GM18498 (cell line): Measurements from ENCODE around the gene CSRP1.
"Not testable (repeated sequence)": the region's sequence is repeated elsewhere in the genome, so short reads cannot be mapped to it uniquely, and the experiment has no call there.

Experiments used
- ATAC-seq: cut with Tn5 transposase; IDR thresholded peaks from one replicate; pipeline ENCODE4 v1.9.1; 2021; ENCODE audit warnings: mild to moderate bottlenecking, moderate library complexity; ENCODE audit not compliant: unreplicated experiment

CSRP1 gene

DNA sequence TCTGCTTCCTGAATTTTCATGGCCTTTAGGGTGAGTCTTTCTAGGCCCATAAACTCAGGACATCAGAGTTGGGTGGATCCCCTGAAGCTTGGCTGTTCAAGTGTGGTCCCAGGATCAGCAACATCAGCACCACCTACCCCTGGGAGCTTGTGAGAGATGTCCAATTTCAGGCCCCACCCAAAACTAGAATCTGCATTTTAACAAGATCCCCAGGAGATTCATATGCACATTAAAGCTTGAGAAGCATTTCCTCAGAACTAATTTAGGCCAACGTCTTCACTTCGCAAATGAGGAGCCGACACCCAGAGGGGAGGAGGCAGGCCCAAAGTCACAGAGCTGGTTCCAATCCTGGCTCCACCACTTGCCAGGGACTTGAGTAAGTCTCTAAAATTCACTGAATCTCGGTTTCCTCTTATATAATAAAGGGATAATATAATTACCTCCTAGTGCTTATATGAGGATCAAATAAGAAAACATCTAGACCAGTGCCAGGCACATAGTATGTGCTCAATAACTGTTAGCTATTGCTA lies 27.7 kb downstream of the CSRP1 start:
- ATAC-seq = no peak

DNA sequence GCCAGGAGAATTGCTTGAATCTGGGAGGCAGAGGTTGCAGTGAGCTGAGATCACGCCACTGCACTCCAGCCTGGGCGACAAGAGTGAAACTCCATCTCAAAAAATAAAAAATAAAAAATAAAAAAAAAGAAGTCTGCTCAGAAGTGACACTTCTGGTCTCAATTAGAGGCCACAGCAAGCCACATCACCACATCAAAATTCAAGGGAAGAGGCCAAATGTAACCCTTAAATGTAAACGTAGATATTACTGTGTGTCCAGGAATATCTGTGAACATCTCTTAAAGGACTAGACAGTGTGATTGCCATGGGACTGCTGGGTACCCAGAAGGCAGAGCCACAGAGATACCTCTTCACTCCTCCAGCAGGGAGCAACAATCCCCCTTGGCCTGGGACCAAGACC lies 28.3 kb downstream of the CSRP1 start:
- ATAC-seq = not testable (repeated sequence)

DNA sequence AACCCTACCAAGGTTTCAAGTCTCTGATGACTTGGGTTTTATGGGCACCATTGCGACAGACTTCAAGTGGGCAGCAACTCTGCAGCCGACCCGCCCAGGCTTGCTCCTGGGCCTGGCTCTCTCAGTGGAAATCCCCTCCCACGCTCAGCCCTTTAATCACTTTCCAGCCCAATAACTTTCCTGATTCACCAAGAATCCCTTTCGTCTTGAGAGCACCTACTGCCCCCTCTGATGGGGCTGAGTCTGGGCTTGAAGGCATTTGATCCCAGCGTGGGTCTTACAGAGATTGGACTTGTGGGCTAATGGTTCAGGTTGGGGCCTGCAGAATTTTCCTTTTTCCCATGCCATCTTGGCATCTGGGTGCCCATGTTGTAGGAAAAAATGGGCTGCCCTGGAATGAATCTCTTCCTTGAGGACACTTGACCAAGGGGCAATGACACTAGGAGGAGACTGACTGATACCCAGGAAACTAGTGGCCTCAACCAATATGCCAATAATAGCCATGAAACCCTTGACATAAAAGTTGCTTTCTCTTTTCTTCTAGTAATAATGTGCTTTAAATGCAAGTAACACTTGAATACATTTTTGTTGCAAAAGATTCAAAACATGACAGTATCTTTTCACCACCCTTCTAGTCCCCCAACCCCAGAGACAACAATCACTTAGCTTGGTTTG lies 30.1 kb downstream of the CSRP1 start:
- ATAC-seq = no peak

DNA sequence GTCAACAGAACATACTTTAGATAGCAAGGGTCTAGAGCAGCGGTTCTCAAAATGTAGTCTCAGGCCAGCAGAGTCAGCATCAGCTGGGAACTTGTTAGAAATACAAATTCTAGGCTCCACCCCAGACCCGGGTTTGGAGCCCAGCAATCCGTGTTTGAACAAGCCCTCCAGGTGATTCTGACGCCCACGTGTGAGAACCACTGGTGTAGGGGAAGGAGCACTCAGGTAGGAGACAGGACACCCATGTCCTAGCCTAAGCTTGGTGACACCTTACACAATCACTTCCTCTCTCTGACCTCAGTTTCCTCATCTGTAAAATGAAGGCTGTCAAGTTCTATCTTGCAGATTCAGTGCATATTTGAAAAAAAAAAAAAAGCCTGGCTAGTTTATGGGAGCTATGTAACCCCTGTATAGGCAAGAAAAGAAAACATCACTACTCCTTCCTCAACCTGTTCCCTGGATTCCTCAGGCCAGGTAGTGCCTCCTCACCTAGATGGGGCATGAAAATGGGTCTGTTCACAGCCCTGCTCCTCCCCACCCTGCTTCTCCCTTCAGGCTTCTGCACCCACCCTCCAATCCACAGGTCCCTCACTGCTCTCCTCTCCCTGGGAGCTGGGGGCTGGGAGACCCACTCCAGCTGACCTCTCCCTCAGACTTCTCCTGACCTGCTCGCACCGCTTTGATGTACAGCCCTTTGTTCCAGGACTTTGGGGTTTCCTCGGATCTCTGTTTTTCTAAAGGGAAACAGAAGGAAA lies 30.8 kb downstream of the CSRP1 start:
- no peak for ATAC-seq

DNA sequence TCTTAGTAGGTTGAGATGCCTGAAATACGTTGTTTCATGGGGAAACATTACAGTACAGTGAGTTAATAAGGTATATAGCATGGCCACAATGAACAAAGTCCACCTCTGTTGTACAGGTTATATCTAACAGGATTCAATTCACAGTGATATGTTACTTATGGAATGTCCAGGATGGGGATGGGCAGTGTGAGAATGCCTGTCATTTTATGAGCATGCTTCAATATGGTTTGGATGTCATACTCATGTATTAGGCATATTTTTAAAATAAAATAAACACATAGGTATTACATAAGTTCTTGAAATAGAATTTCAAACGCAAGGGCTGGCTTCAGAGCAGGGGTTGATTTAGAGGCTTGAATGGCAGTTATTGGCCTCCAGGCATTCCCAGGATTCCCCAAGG lies 31.8 kb downstream of the CSRP1 start:
- no peak for ATAC-seq

DNA sequence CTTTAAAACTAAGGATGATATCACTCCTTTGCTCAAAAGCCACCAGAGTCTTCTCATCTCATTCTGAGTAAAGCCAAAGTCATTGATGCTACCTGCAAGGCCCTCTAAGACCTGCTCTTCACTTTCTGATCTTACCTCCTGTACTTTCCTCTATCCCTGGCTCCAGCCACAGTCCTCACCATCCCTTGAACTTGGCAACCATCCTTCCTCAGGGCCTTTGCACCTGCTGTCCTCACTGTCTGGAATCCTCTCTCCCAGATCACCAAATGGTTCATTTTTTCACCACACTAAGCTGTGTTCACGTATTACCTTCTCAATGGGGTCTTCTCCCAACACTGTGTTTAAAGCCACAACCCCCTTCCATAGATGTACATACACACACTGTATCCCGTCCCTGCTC lies 33.6 kb downstream of the CSRP1 start:
- no peak for ATAC-seq

DNA sequence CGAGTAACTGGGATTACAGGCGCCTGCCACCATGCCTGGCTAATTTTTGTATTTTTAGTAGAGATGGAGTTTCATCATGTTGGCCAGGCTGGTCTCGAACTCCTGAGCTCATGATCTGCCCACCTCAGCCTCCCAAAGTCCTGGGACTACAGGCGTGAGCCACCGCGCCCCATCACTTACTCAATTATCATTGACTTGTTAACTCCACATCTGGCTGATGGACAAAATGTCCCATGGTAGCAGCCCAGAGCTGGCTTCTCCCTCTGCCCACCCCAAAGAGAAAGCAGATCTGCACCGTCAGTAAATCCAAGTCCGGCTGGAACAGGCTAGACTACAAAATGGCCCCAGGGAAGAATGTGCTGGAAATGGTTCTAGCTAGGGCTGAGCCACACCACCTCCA lies 34.6 kb downstream of the CSRP1 start:
- ATAC-seq = not testable (repeated sequence)

DNA sequence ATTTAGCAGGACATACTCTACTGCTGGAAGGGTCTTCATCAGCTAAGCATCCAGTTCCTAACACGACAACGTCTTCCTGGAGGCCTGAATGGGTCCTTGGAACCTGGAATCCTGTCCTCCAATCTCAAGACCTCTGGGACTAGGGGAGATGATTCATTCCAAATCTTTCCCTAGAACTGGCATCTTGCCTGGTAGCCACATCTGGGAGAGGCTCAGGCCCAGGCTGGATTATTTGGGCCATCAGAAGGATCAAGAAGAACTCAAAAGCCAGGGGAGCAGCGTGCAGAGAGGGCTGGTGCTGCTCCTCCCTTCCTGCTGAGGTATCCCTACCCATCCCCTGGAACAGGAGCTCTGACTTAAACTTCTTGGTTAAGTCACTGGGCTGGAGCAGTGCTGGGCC lies 35.2 kb downstream of the CSRP1 start:
- ATAC-seq = no peak

DNA sequence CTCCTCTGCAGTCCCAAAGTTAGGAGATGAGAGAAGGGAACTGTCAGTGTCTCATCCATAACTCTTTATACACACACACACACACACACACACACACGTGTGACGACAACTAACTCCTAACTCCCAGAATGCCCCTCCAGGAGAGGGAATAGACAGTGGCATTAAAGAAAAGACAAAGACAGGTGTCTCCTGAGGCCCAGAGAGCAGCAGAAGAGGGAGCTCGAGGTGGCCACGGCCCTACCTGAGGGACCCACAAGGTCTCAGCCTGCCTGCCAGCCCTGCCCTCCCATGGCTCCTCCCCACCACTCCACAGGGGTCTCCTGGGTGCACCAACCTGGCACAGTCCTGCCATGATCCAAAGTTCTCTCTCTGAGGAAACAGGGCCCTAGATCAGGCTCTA lies 36.3 kb downstream of the CSRP1 start:
- ATAC-seq = no peak

DNA sequence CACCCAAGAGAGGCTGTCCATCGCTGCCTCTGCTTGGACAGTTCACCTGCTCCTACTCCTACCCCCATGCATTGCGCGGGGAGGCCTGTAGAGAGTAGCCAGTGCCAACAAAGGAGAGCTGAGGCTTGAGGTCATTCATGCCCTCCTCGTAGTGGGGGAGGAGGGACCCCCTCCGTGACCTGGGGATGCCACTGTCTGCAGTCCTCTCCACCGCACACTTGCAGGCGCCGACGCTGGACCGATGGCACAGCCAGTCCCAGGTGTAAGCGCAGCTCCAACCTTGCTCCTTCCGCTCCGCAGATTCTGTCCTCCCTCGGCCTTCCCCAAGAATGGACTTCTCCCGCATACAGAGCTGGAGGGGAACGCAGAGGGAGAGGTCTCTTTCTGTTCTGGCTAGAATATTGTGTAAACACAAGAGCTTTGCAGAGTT lies 37.3 kb downstream of the CSRP1 start:
- no peak for ATAC-seq

DNA sequence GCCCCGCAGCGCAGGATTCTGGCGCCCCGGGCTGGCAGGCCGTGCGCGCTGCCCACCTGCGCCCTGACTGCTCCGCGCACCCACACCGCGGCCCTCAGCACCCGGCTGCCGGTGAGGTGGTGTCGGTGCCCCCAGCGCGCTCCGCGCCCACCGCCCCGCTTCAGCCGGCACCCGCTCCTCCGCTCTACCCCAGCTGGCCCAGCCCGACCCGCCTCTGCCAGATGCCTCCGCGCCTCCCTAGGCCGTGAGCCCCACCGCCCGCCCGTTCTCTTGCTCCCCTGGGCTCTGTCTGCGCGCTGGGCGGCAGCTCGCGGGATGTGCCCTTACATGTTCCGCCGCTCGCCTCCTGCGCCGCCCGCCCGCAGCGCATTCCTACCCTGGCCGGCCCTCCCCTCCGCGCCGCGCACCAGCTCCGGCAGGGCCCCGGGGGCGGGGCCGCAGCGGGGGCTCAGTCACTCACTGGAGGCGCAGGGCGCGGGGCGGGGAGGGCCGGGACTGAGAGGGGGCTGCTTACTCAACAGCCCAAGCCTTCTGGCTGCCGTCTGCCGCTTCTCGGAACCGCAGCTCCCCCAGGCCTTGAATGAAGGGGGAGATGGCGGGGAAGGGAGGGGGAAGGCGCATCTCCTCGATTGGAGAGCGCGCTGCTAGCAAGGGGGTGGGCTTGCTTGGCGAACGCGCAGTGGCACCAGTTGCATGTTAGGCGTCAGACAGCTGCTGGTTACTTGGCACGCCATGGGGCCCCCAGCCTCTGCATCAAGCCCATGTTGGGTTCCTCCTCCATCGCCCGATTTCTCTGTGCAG lies 37.9 kb downstream of the CSRP1 start, which contains the start of gene PHLDA3:
PHLDA3 (minus strand) TSS at position 345 of the 801 bp plus-strand sequence. CDS start 402 bp downstream, outside the sequence.
- peak; percentile 89 for ATAC-seq

DNA sequence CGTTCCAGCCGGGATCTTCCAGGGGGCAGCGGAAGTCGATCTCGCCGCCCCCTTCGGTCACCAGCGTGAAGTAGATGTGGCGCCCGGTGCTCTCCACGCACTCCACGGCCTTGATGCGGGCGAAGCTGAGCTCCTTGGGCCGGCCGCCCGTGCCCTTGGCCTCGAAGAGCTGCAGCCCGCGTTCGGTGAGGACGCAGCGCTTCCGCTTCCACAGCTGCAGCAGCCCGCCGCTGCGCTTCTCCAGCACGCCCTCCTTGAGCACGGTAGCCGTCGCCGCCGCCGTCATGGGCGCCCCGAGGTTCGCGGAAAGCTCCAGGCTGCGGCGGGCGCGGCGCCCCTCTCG lies 38.5 kb downstream of the CSRP1 start:
- peak; percentile 40 for ATAC-seq

DNA sequence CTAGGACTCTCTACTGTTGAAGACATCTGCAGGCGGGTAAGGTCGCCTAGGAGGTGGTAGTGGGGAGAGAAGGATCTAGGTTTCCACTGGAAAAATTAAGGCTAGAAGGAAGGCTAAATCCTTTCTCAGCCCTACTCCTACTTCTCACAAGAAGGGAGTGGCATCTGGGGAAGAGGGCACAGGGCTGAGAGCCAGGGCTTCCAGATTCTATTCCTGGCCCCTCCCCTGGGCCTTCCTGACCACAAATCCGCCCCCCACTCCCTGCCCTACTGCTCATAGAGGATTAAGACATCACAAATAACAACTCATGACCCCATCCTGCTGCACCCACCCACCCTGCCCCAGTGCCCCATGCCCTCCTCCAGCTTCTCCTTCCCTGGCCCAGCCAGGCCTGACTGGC lies 40.4 kb downstream of the CSRP1 start:
- no peak for ATAC-seq

DNA sequence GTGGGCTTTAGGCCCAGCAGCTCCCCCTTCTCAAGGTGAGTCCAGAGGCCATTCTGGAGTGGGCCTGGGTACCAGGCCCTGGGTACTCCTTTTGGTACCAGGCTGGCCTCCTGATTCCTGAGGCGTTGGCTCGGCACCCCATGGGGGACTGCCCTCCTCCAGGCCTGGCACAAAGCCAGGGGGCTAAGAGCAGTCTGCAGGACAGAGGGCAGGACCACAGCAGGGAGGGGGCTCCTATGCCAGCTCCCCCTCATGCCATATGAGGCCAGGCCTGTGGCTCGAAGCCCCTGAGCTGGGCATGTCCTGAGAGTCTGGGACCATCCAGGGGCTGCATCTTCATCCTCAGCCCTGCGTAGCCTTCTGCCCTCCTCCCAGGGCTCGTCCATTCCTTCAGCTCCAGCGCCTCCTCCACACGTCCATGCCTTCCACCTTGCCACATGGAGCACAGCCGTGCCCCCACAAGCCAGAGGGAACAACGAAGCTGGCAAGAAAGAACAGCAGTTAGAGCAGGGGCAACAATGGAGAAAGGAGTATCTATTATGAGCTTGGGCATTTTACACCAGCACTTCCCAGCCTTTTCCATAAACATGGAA lies 41.1 kb downstream of the CSRP1 start:
- ATAC-seq = no peak

DNA sequence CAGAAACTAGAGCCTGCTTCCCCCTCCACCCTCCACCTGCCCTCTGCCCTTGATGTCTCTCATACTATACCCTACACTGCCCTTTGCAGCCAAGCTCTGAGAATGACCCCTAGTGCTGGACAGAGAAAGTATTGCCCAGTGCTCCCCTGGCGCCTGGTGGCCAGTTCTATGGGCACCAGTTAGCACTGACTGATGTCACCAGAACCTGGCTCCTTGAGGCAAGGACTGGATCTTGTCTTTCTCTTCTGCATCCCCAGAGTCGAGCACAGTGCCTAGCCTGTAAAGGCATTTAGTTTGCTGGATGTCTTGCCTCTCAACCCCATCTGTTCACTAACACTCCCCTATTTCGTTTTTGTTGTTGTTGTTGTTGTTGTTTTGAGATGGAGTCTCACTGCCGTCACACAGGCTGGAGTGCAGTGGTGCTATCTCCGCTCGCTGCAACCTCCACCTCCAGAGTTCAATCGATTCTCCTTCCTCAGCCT lies 43.8 kb downstream of the CSRP1 start:
- ATAC-seq = no peak

DNA sequence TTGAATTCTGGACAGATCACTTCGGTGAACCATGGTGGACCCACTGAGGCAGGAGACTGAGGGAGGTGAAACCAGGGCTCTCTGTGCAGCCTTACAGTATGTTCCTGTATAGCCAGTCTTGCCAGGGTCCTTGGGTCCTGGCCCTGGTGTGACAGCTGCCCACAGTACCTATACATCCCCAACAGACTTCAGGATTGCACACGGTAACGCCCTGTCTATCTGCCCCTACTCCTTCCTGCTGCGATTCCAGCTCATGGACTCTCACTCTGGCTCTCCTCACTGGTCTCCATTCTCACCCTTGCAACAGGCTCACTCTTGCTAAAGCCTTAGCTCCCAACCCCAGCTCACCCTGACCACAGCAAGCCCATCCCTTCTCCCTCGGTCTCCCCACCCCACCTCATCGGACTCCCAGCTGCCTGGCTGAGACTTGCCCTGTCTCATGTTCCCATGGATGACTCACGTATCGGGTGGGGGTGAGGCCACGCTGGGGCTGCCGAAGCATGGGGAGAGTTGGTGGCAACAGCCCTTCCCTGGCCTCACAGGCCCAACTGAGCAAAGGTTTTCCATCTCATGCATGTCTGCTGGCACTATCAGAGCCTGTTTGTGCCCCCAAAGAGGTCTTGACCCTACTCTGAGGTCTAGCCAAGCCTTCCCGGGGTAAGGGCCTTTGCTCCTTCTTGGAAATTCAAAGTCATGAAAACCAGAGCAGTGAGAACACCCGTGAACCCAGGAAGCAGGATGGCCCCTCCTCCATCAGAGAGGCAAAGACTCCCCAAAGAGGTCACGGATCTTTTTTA lies 45.1 kb downstream of the CSRP1 start:
- ATAC-seq = no peak

DNA sequence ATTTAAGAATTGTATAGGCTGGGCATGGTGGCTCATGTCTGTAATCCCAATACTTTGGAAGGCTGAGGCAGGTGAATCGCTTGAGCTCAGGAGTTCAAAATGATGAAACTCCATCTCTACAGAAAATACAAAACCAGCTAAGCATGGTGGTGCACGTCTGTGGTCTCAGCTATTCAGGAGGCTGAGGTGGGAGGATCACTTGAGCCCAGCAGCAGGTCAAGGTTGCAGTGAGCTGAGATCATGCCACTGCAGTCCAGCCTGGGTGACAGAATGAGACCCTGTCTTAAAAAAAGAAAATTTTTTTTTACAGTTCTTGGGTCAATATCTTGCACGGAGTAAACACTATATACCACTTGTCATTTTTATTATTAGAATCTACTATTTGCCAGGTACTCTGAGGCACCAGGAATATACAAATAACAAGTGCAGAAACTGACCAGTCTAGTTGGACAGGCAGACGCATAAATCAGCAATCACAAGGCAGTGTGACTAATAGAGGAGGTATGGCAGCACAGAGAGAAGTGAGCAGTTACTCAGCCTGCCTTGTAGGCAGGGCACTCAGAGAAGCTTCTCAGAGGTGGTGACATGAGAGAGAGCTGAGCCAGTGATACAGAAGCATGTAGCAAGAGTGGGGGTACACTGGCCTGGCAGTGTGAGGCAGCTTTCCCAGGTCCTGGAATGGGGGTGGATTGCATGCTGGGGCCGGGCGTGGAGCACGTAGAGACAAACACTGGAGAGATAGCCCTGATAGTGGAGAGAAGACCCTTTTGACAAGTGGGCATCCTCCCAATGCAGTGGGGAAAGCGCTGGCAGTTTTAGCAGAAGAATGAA lies 45.9 kb downstream of the CSRP1 start:
- ATAC-seq = no peak

DNA sequence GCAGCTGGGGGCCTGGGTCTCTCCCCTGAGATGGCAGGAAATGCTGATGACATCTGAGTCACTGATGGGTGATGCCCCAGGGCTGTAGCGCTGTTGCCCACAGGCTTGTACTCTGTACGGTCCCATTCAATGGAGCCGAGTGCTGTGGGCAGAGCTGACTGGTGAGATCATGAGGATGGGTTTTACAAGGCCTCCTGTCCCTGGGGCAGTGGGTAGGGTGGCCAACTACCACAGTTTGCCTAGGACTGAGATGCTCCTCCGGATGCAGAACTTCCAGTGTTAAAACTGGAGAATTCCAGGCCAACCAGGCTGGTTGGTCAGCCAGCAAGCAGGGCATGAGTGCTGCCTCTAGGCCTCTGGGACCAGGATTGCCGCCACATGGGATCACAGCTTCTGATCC lies 47.1 kb downstream of the CSRP1 start:
- ATAC-seq = no peak

DNA sequence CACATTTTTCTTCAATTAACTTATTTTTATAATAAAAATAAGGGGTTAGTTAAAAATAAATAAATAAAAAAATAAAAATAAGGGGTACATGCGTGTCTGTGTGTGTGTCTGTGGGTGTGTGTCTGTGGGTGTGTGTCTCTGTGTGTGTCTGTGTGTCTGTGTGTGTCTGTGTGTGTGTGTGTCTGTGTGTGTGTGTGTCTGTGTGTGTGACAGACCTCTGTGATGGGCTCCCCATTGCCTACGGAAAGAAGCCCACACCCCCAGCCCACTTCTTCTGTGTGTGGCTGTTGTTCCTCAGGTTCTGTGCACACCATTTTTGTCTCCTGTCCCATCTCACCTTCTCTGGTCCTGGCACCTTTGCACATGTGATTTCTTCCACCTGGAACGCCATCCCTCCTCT lies 47.9 kb downstream of the CSRP1 start:
- no peak for ATAC-seq
